ENCODE measurements around the gene ZNF750. TPM values are rescaled to one million over a fixed set of nuclear protein-coding genes. Genes with fewer than 3 reads are reported as not detected.

The ZNF750 gene
- total RNA-seq, 1 donor from 2014 or later: 4.7 TPM

GRCh38 chr17:82863941-82864712 lies 24.3 kb upstream of the ZNF750 start:
- Histone ChIP-seq H3K27me3 (ENCODE audit: low read depth) (no peaks in the 10 kb centered on the region), H3K9me3 (no peaks in the 10 kb centered on the region), H3K27ac (peak overlapping the region; percentile 64), H3K4me1 (peaks cover 28% of the 10 kb centered on the region), H3K36me3 (no peaks in the 10 kb centered on the region), H3K4me3 (no peak overlapping the region)
- TF ChIP-seq, protein P1, sequence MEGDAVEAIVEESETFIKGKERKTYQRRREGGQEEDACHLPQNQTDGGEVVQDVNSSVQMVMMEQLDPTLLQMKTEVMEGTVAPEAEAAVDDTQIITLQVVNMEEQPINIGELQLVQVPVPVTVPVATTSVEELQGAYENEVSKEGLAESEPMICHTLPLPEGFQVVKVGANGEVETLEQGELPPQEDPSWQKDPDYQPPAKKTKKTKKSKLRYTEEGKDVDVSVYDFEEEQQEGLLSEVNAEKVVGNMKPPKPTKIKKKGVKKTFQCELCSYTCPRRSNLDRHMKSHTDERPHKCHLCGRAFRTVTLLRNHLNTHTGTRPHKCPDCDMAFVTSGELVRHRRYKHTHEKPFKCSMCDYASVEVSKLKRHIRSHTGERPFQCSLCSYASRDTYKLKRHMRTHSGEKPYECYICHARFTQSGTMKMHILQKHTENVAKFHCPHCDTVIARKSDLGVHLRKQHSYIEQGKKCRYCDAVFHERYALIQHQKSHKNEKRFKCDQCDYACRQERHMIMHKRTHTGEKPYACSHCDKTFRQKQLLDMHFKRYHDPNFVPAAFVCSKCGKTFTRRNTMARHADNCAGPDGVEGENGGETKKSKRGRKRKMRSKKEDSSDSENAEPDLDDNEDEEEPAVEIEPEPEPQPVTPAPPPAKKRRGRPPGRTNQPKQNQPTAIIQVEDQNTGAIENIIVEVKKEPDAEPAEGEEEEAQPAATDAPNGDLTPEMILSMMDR (IDR thresholded peaks at IDR 0.05): no peak
- intact Hi-C loops (cut with DNase I): no loop called here
- peak; percentile 42 to 45 for ATAC-seq
- no peak for DNase-seq

GRCh38 chr17:82863383-82863940 lies 23.6 kb upstream of the ZNF750 start:
- Histone ChIP-seq H3K36me3 (no peaks in the 10 kb centered on the region), H3K27me3 (ENCODE audit: low read depth) (no peaks in the 10 kb centered on the region), H3K27ac (peak overlapping the region; percentile 64), H3K4me3 (no peak overlapping the region), H3K9me3 (no peaks in the 10 kb centered on the region), H3K4me1 (peaks cover 33% of the 10 kb centered on the region)
- no peak for ATAC-seq
- intact Hi-C loops (cut with DNase I): no loop called here
- no peak for DNase-seq
- TF ChIP-seq, protein P1 (IDR thresholded peaks at IDR 0.05): no peak

DNA sequence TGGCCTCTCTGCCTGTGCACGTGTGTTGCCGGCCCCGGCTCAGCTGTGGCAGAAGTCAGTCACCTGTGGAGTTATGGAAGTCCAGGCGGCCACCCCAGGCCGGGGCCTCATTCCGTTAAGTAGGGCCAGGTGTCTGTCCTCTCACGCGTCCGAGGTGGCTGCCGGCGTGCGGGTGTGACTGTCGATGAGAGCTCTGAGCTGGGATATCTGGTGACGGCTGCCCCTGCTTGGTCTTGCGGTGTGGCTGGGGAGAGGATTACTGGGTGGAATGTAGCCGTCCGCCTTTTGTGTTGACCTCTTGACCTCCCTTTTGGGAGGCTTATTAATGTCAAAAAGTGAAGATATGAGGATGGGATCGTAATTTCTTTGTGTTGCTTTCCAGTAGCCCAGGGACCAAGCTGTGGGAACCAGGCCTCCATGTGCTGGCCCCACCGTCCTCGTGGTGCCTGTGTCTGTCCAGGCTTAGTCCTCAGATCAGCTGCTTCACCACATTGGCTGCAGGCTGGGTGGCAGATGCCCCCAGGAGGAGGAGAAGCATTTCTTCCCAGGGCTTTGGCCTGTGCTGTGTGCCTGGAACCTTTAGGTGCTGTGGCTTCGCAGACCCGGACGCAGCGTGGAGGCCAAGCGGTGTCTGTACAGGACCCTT lies 23.0 kb upstream of the ZNF750 start:
- intact Hi-C loops (cut with DNase I): no loop called here

GRCh38 chr17:82862191-82862590 lies 22.4 kb upstream of the ZNF750 start:
- no peaks in the 10 kb centered on the region for H3K27me3 ChIP-seq (ENCODE audit: low read depth)
- no peaks in the 10 kb centered on the region for H3K9me3 ChIP-seq
- intact Hi-C loops (cut with DNase I): no loop called here
- ATAC-seq (no peak), DNase-seq (no peak)
- H3K36me3 ChIP-seq: no peaks in the 10 kb centered on the region
- no peak overlapping the region for H3K27ac ChIP-seq
- TF ChIP-seq, protein P1 (IDR thresholded peaks at IDR 0.05): no peak
- peaks cover 33% of the 10 kb centered on the region for H3K4me1 ChIP-seq
- H3K4me3 ChIP-seq: no peak overlapping the region

More for the DNA sequence above, 23.0 kb upstream of the ZNF750 start:
- no peak overlapping the region for H3K4me3 ChIP-seq
- DNase-seq (no peak), ATAC-seq (no peak)
- no peaks in the 10 kb centered on the region for H3K36me3 ChIP-seq
- H3K27me3 ChIP-seq (ENCODE audit: low read depth): no peaks in the 10 kb centered on the region
- H3K4me1 ChIP-seq: peaks cover 33% of the 10 kb centered on the region
- no peaks in the 10 kb centered on the region for H3K9me3 ChIP-seq
- TF ChIP-seq, protein P1 (IDR thresholded peaks at IDR 0.05): no peak
- H3K27ac ChIP-seq: no peak overlapping the region

DNA sequence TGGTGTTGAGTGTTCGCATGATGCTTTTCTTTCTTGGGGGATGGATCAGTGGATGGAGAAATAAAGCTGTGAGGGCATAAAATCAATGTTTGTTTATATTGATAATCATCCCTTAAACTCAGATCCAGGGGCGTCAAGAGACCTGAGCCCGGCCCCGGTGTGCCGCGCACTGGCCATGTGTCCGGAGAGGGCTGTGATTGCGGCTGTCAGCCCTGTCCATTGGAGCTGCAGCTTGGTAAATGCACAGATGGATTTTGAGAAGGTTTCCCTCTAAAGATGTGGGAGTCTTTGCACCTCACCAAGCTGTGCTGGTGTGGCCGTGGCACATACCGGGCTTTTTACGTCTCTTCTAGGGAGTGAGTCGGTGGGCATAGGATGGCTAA lies 21.6 kb upstream of the ZNF750 start:
- Histone ChIP-seq H3K4me1 (peaks cover 29% of the 10 kb centered on the region), H3K36me3 (no peaks in the 10 kb centered on the region), H3K27me3 (ENCODE audit: low read depth) (no peaks in the 10 kb centered on the region), H3K4me3 (no peak overlapping the region), H3K27ac (no peak overlapping the region), H3K9me3 (no peaks in the 10 kb centered on the region)
- intact Hi-C loops (cut with DNase I): no loop called here
- DNase-seq (no peak), ATAC-seq (no peak)
- TF ChIP-seq, protein P1 (IDR thresholded peaks at IDR 0.05): no peak
